Dedifferentiated amniotic fluid mesenchymal stem cell (primary cell): Measurements from ENCODE around the gene MPIG6B.

ENCODE experiments used
- DNase-seq: peaks from one replicate; pipeline ENCODE4 v3.0.0-alpha.2; 2016; ENCODE audit errors: extremely low spot score

MPIG6B gene

GRCh38 chr6:31723245-31723979 lies at the start of gene MPIG6B:
Gene MPIG6B, plus strand, starts transcription at chr6:31723373. Its CDS starts 11 bp downstream, at chr6:31723384.
- no peak for DNase-seq

GRCh38 chr6:31676322-31676903 lies 46.8 kb upstream of the MPIG6B start:
- DNase-seq: no peak

GRCh38 chr6:31676904-31677303 lies 46.3 kb upstream of the MPIG6B start:
- DNase-seq: no peak

GRCh38 chr6:31677955-31678354 lies 45.2 kb upstream of the MPIG6B start:
- no peak for DNase-seq

- peak; percentile 90 for DNase-seq
These were observed 42.7 kb upstream of the MPIG6B start, which contains the start of gene LY6G5C for GRCh38 chr6:31680226-31681134. Gene LY6G5C, minus strand, starts transcription at chr6:31681067. Its CDS starts 694 bp downstream, at chr6:31680373.

- no peak for DNase-seq
These were observed 42.0 kb upstream of the MPIG6B start for GRCh38 chr6:31681135-31681671.

GRCh38 chr6:31683591-31683990 lies 39.6 kb upstream of the MPIG6B start:
- DNase-seq: no peak

GRCh38 chr6:31686483-31686882 lies 36.7 kb upstream of the MPIG6B start:
- no peak for DNase-seq

GRCh38 chr6:31687321-31687720 lies 35.9 kb upstream of the MPIG6B start:
- no peak for DNase-seq

- DNase-seq: no peak
These were observed 35.1 kb upstream of the MPIG6B start for GRCh38 chr6:31687860-31688693.

GRCh38 chr6:31689249-31690110 lies 33.7 kb upstream of the MPIG6B start:
- no peak for DNase-seq

- no peak for DNase-seq
These were observed 32.7 kb upstream of the MPIG6B start for GRCh38 chr6:31690231-31691077.

GRCh38 chr6:31691078-31691463 lies 32.1 kb upstream of the MPIG6B start:
- no peak for DNase-seq

GRCh38 chr6:31691564-31692108 lies 31.5 kb upstream of the MPIG6B start:
- DNase-seq: no peak

GRCh38 chr6:31692353-31692752 lies 30.8 kb upstream of the MPIG6B start:
- DNase-seq: no peak

GRCh38 chr6:31692886-31693285 lies 30.3 kb upstream of the MPIG6B start:
- DNase-seq: no peak

- DNase-seq: no peak
These were observed 29.6 kb upstream of the MPIG6B start for GRCh38 chr6:31693535-31693934.

GRCh38 chr6:31697555-31697954 lies 25.6 kb upstream of the MPIG6B start:
- DNase-seq: no peak
